HFFc6 (cell line): Measurements from ENCODE around the gene BRD1. TPM values are rescaled to one million over a fixed set of nuclear protein-coding genes. Genes with fewer than 3 reads are reported as not detected.
A peak's percentile ranks its signal among the peaks of the same experiment; 100 is the strongest.

Source experiments
- DNase-seq: peaks from one replicate; pipeline ENCODE4 v3.0.0-alpha.2; 2018
- H3K27ac Mint-ChIP-seq: 2 replicates; pipeline ENCODE4 v1.8.0; 2020; ENCODE audit warnings: mild to moderate bottlenecking, mixed read lengths
- H3K27me3 Mint-ChIP-seq: 2 replicates; pipeline ENCODE4 v1.8.0; 2021; ENCODE audit warnings: mild to moderate bottlenecking, moderate library complexity, mixed read lengths; ENCODE audit not compliant: insufficient read depth
- H3K36me3 Mint-ChIP-seq: 2 replicates; pipeline ENCODE4 v1.8.0; 2021; ENCODE audit warnings: low read depth, mixed read lengths
- H3K4me1 Mint-ChIP-seq: 2 replicates; pipeline ENCODE4 v1.8.0; 2020; ENCODE audit warnings: low read depth, mixed read lengths
- H3K4me3 Mint-ChIP-seq: 2 replicates; pipeline ENCODE4 v1.8.0; 2020; ENCODE audit warnings: mild to moderate bottlenecking, moderate library complexity, mixed read lengths
- H3K9me3 Mint-ChIP-seq: 2 replicates; pipeline ENCODE4 v1.8.0; 2020; ENCODE audit warnings: mild to moderate bottlenecking, mixed read lengths
- CTCF ChIP-seq: fragments of 200-600 bp; sonication (generic); IDR thresholded peaks from 2 replicates; pipeline ENCODE4 v1.5.0; 2021; ENCODE audit warnings: antibody characterized with exemption, mild to moderate bottlenecking
- total RNA-seq, 6 experiments: library from RNA; stranded (reverse); fragmentation: NEBNext Ultra II Directional; extraction: Animal tissue kit (Norgen Biotek cat#: 25700); gene quantifications; 2 replicates in 1 of 6; 3 replicates in 5 of 6; pipeline ENCODE4 v1.2.3, GENCODE V29; 2021

Gene BRD1
- total RNA-seq, 6 experiments from 2014 or later, result 17.2 to 20.8 (median 18.1) TPM

- no peak overlapping the region for H3K27ac Mint-ChIP-seq
Measured at GRCh38 chr22:49754696-49755630, 72.7 kb downstream of the BRD1 start.

GRCh38 chr22:49753961-49754695, 73.5 kb downstream of the BRD1 start:
- no peak overlapping the region for H3K27ac Mint-ChIP-seq

More at GRCh38 chr22:49754696-49755630, 72.7 kb downstream of the BRD1 start:
- no peak for DNase-seq
- peaks cover 9% of the 10 kb centered on the region for H3K27me3 Mint-ChIP-seq
- no peaks in the 10 kb centered on the region for H3K36me3 Mint-ChIP-seq
- no peaks in the 10 kb centered on the region for H3K4me1 Mint-ChIP-seq
- no peak for TF ChIP-seq CTCF
- H3K9me3 Mint-ChIP-seq, result no peaks in the 10 kb centered on the region
- no peak overlapping the region for H3K4me3 Mint-ChIP-seq

GRCh38 chr22:49753276-49753890, 74.3 kb downstream of the BRD1 start:
- DNase-seq, result peak; percentile 46
- H3K27me3 Mint-ChIP-seq, result peaks cover 7% of the 10 kb centered on the region
- H3K9me3 Mint-ChIP-seq, result no peaks in the 10 kb centered on the region; the same call in 1 of the 2 replicates
- no peak overlapping the region for H3K4me3 Mint-ChIP-seq
- no peaks in the 10 kb centered on the region for H3K4me1 Mint-ChIP-seq
- H3K27ac Mint-ChIP-seq, result no peak overlapping the region
- no peaks in the 10 kb centered on the region for H3K36me3 Mint-ChIP-seq
- no peak for TF ChIP-seq CTCF

More at GRCh38 chr22:49753961-49754695, 73.5 kb downstream of the BRD1 start:
- Mint-ChIP-seq H3K4me1 (no peaks in the 10 kb centered on the region), H3K36me3 (no peaks in the 10 kb centered on the region), H3K4me3 (no peak overlapping the region), H3K27me3 (peaks cover 9% of the 10 kb centered on the region), H3K9me3 (no peaks in the 10 kb centered on the region)
- no peak for TF ChIP-seq CTCF
- DNase-seq, result no peak

- Mint-ChIP-seq H3K27me3 (peaks cover 7% of the 10 kb centered on the region), H3K4me3 (no peak overlapping the region), H3K36me3 (0 out of 2 replicates have a peak, but pooled peaks cover 3% of the 10 kb centered on the region), H3K27ac (no peak overlapping the region), H3K4me1 (no peaks in the 10 kb centered on the region), H3K9me3 (peaks cover 6% of the 10 kb centered on the region)
- DNase-seq, result no peak
- TF ChIP-seq CTCF, result no peak
Measured at GRCh38 chr22:49752598-49753091, 75.0 kb downstream of the BRD1 start.

GRCh38 chr22:49751966-49752597, 75.6 kb downstream of the BRD1 start:
- no peak for DNase-seq
- H3K4me1 Mint-ChIP-seq, result no peaks in the 10 kb centered on the region
- H3K4me3 Mint-ChIP-seq, result no peak overlapping the region
- H3K27me3 Mint-ChIP-seq, result peaks cover 7% of the 10 kb centered on the region
- 0 out of 2 replicates have a peak, but pooled peaks cover 3% of the 10 kb centered on the region for H3K36me3 Mint-ChIP-seq
- TF ChIP-seq CTCF, result no peak
- H3K9me3 Mint-ChIP-seq, result peaks cover 11% of the 10 kb centered on the region
- no peak overlapping the region for H3K27ac Mint-ChIP-seq
